OCI-LY3 (cell line): ENCODE measurements around the gene COQ2.
A peak's percentile ranks its signal among the peaks of the same experiment; 100 is the strongest.

Experiments
- H2AFZ ChIP-seq: fragments of 200-600, 300-600 bp; shearing (Covaris generic); 2 replicates; pipeline ENCODE4 v1.6.0; 2014; ENCODE audit warnings: antibody characterized with exemption, low read depth, low read length
- H3K27ac ChIP-seq: fragments of 200-600, 300-600 bp; sonication (generic); 2 replicates; pipeline ENCODE4 v1.5.1; 2014; ENCODE audit warnings: mild to moderate bottlenecking, low read length, moderate library complexity, mixed read lengths
- H3K27me3 ChIP-seq: fragments of 200-600, 300-600 bp; sonication (generic); 2 replicates; pipeline ENCODE4 v1.6.1; 2014; ENCODE audit warnings: low read depth, low read length, mixed read lengths
- H3K36me3 ChIP-seq: fragments of 200-600, 300-600 bp; sonication (generic); replicated peaks from 2 replicates; pipeline ENCODE3; 2014; ENCODE audit warnings: low read depth, low read length, mixed read lengths
- H3K4me1 ChIP-seq: fragments of 300-600, 200-600 bp; sonication (generic); 2 replicates; pipeline ENCODE4 v1.6.1; 2014; ENCODE audit warnings: low read length, mixed read lengths
- H3K4me2 ChIP-seq: fragments of 200-600, 300-600 bp; sonication (generic); 2 replicates; pipeline ENCODE4 v1.6.1; 2014; ENCODE audit warnings: low read length, mixed read lengths
- H3K4me3 ChIP-seq: fragments of 300-600, 200-600 bp; sonication (generic); 2 replicates; pipeline ENCODE4 v1.5.1; 2014; ENCODE audit warnings: antibody characterized with exemption, mild to moderate bottlenecking, low read length, moderate library complexity
- H3K79me2 ChIP-seq: fragments of 300-600, 200-600 bp; shearing (Covaris generic); 2 replicates; pipeline ENCODE4 v1.6.1; 2014; ENCODE audit warnings: mild to moderate bottlenecking, low read length, mixed read lengths
- H3K9ac ChIP-seq: fragments of 300-600, 200-600 bp; shearing (Covaris generic); 2 replicates; pipeline ENCODE4 v1.6.0; 2014; ENCODE audit warnings: mild to moderate bottlenecking, low read length, moderate library complexity
- H3K9me3 ChIP-seq: fragments of 200-600, 300-600 bp; shearing (Covaris generic); 2 replicates; pipeline ENCODE4 v1.6.1; 2014; ENCODE audit warnings: low read length, mixed read lengths; ENCODE audit not compliant: insufficient read depth
- H4K20me1 ChIP-seq: fragments of 200-600, 300-600 bp; sonication (generic); 2 replicates; pipeline ENCODE4 v1.6.1; 2016; ENCODE audit warnings: low read length, mixed read lengths; ENCODE audit not compliant: insufficient read depth
- CTCF ChIP-seq: fragments of 200-600, 300-600 bp; sonication (generic); IDR thresholded peaks from 2 replicates; pipeline ENCODE4 v1.5.1; 2014; ENCODE audit warnings: antibody characterized with exemption, low read length, low read depth
- EZH2phosphoT487 ChIP-seq: fragments of 200-600 bp; shearing (Covaris generic); IDR thresholded peaks from 2 replicates; pipeline ENCODE4 v1.6.1; 2018; ENCODE audit warnings: antibody characterized with exemption, mixed run types, low read depth

The COQ2 gene

GRCh38 chr4:83248486-83248885, 36.1 kb downstream of the COQ2 start:
- H3K36me3 ChIP-seq, result no peaks in the 10 kb centered on the region
- no peaks in the 10 kb centered on the region for H4K20me1 ChIP-seq
- H3K79me2 ChIP-seq, result no peaks in the 10 kb centered on the region
- peaks cover 19% of the 10 kb centered on the region for H3K4me1 ChIP-seq
- H3K4me3 ChIP-seq, result no peak overlapping the region
- no peak overlapping the region for H3K27ac ChIP-seq
- no peak overlapping the region for H2AFZ ChIP-seq
- no peak overlapping the region for H3K4me2 ChIP-seq
- no peak overlapping the region for H3K9ac ChIP-seq
- H3K27me3 ChIP-seq, result no peaks in the 10 kb centered on the region
- no peaks in the 10 kb centered on the region for H3K9me3 ChIP-seq
- TF ChIP-seq EZH2phosphoT487, result no peak
- TF ChIP-seq CTCF, result no peak

GRCh38 chr4:83247415-83248357, 36.9 kb downstream of the COQ2 start:
- Histone ChIP-seq H3K27ac (no peak overlapping the region), H3K9me3 (no peaks in the 10 kb centered on the region), H3K4me2 (no peak overlapping the region), H3K4me1 (peaks cover 11% of the 10 kb centered on the region), H3K79me2 (no peaks in the 10 kb centered on the region), H3K36me3 (no peaks in the 10 kb centered on the region), H3K27me3 (no peaks in the 10 kb centered on the region), H3K9ac (no peak overlapping the region), H2AFZ (no peak overlapping the region), H3K4me3 (no peak overlapping the region), H4K20me1 (no peaks in the 10 kb centered on the region)
- no peak for TF ChIP-seq EZH2phosphoT487
- no peak for TF ChIP-seq CTCF

GRCh38 chr4:83241132-83241531, 43.5 kb downstream of the COQ2 start:
- Histone ChIP-seq H4K20me1 (no peaks in the 10 kb centered on the region), H3K27ac (peak overlapping the region; percentile 86), H2AFZ (no peak overlapping the region), H3K4me3 (peak overlapping the region; percentile 27; the same call in 1 of the 2 replicates), H3K9ac (peak overlapping the region; percentile 18; the same call in 1 of the 2 replicates), H3K79me2 (no peaks in the 10 kb centered on the region), H3K27me3 (peaks cover 16% of the 10 kb centered on the region), H3K36me3 (no peaks in the 10 kb centered on the region), H3K4me1 (peaks cover 37% of the 10 kb centered on the region), H3K4me2 (peak overlapping the region; percentile 59), H3K9me3 (no peaks in the 10 kb centered on the region)
- no peak for TF ChIP-seq EZH2phosphoT487
- TF ChIP-seq CTCF, result no peak

GRCh38 chr4:83240379-83240875, 44.2 kb downstream of the COQ2 start:
- Histone ChIP-seq H2AFZ (no peak overlapping the region), H3K27ac (peak overlapping the region; percentile 86), H3K27me3 (peaks cover 19% of the 10 kb centered on the region), H3K4me1 (peaks cover 44% of the 10 kb centered on the region), H4K20me1 (no peaks in the 10 kb centered on the region), H3K4me2 (peak overlapping the region; percentile 85), H3K4me3 (peak overlapping the region; percentile 62), H3K79me2 (no peaks in the 10 kb centered on the region), H3K9me3 (no peaks in the 10 kb centered on the region), H3K9ac (0 out of 2 replicates have a peak overlapping the region, but pooled peaks have one; percentile 36), H3K36me3 (no peaks in the 10 kb centered on the region)
- TF ChIP-seq CTCF, result no peak
- TF ChIP-seq EZH2phosphoT487, result no peak
